Colon (tissue), 2 donors: Measurements from ENCODE around the gene CCDC146.
"Not testable (repeated sequence)": the region's sequence is repeated elsewhere in the genome, so short reads cannot be mapped to it uniquely, and the experiment has no call there.

Experiments used
- FAIRE-seq: peaks from 2 replicates; lab custom pipeline; 2012; peaks lifted over from hg19 to GRCh38; lab: Jason Lieb, UNC
- donor health status: control.
- donor health status: control.

The CCDC146 gene

GRCh38 chr7:77329466-77330168 is 207.2 kb downstream of the CCDC146 start:
- no peak for FAIRE-seq

GRCh38 chr7:77330169-77330882 is 207.9 kb downstream of the CCDC146 start:
- FAIRE-seq = no peak

- FAIRE-seq = no peak
These were observed 209.7 kb downstream of the CCDC146 start for GRCh38 chr7:77331938-77332695.

GRCh38 chr7:77334039-77334438 is 211.6 kb downstream of the CCDC146 start:
- FAIRE-seq = not testable (repeated sequence)

- no peak for FAIRE-seq
These were observed 213.2 kb downstream of the CCDC146 start for GRCh38 chr7:77335581-77335980.

- no peak for FAIRE-seq
These were observed 215.1 kb downstream of the CCDC146 start for GRCh38 chr7:77337456-77337990.

- no peak for FAIRE-seq
These were observed 215.8 kb downstream of the CCDC146 start for GRCh38 chr7:77338260-77338659.

GRCh38 chr7:77338883-77339629 is 216.6 kb downstream of the CCDC146 start:
- no peak for FAIRE-seq

GRCh38 chr7:77339726-77340125 is 217.3 kb downstream of the CCDC146 start:
- no peak for FAIRE-seq
